RPMI7951 (cell line): ENCODE data around the gene KRTAP4-6. TPM values are rescaled to one million over a fixed set of nuclear protein-coding genes. Genes with fewer than 3 reads are reported as not detected.
A peak's percentile ranks its signal among the peaks of the same experiment; 100 is the strongest.
"Not testable (repeated sequence)": the region's sequence is repeated elsewhere in the genome, so short reads cannot be mapped to it uniquely, and the experiment has no call there.

Experiments used
- DNase-seq: peaks from one replicate; pipeline ENCODE4 v3.0.0-alpha.2; 2012; ENCODE audit warnings: low read depth
- total RNA-seq: library from RNA; depleted of rRNA; stranded (reverse); fragments of >200 nt; shearing (Covaris generic); gene quantifications from 2 replicates; pipeline ENCODE4 v1.2.3, GENCODE V29; 2014; rRNA removed

Gene KRTAP4-6
- total RNA-seq, 1 experiment from 2014 or later: not detected

- DNase-seq: peak; percentile 57
These were observed 32.3 kb downstream of the KRTAP4-6 start for GRCh38 chr17:41107941-41108450.

GRCh38 chr17:41105347-41105746 is 35.0 kb downstream of the KRTAP4-6 start, which contains the start of gene KRTAP4-9:
TSS of gene KRTAP4-9 (plus strand) at chr17:41105389. CDS start at chr17:41105389, 0 bp downstream.
- DNase-seq: not testable (repeated sequence)

GRCh38 chr17:41104386-41105038 is 35.8 kb downstream of the KRTAP4-6 start:
- peak; percentile 64 for DNase-seq

GRCh38 chr17:41103896-41104295 is 36.4 kb downstream of the KRTAP4-6 start:
- no peak for DNase-seq

GRCh38 chr17:41101586-41102259 is 38.6 kb downstream of the KRTAP4-6 start, which contains the start of gene KRTAP4-16:
TSS of gene KRTAP4-16 (minus strand) at chr17:41102209. CDS start at chr17:41102209, 0 bp downstream.
- no peak for DNase-seq

- DNase-seq: peak; percentile 89
These were observed 40.5 kb downstream of the KRTAP4-6 start for GRCh38 chr17:41099682-41100480.

- DNase-seq: peak; percentile 85
These were observed 41.9 kb downstream of the KRTAP4-6 start for GRCh38 chr17:41098481-41098880.

- no peak for DNase-seq
These were observed 42.3 kb downstream of the KRTAP4-6 start, which contains the start of gene KRTAP4-8 for GRCh38 chr17:41098042-41098441. TSS of gene KRTAP4-8 (minus strand) at chr17:41098142. CDS start at chr17:41098084, 58 bp downstream.

- no peak for DNase-seq
These were observed 44.3 kb downstream of the KRTAP4-6 start for GRCh38 chr17:41096055-41096454.

Other genes starting within 250 kb of the KRTAP4-6 start
- 0.20 TPM in 1 of 2 replicates, not detected in the other for gene KRT23, start 202.9 kb downstream of the KRTAP4-6 start, total RNA-seq
- gene KRT39, start 173.6 kb downstream of the KRTAP4-6 start, total RNA-seq: 0.24 TPM in 1 of 2 replicates, not detected in the other
- not detected in 2 replicates for gene KRT40, start 156.2 kb downstream of the KRTAP4-6 start, total RNA-seq
- not detected in 2 replicates for gene KRTAP3-3, start 146.4 kb downstream of the KRTAP4-6 start, total RNA-seq
- gene KRTAP3-2, start 140.6 kb downstream of the KRTAP4-6 start, total RNA-seq: not detected in 2 replicates
- gene KRTAP3-1, start 131.4 kb downstream of the KRTAP4-6 start, total RNA-seq: not detected in 2 replicates
- not detected in 2 replicates for gene KRTAP1-5, start 113.3 kb downstream of the KRTAP4-6 start, total RNA-seq
- gene KRTAP1-4, start 110.3 kb downstream of the KRTAP4-6 start, total RNA-seq: not detected in 2 replicates
- not detected in 2 replicates for gene KRTAP1-3, start 105.7 kb downstream of the KRTAP4-6 start, total RNA-seq
- not detected in 2 replicates for gene KRTAP1-1, start 99.1 kb downstream of the KRTAP4-6 start, total RNA-seq
- 0.48 TPM in 1 of 2 replicates, not detected in the other for gene KRTAP2-1, start 93.2 kb downstream of the KRTAP4-6 start, total RNA-seq
- gene KRTAP2-2, start 85.3 kb downstream of the KRTAP4-6 start, total RNA-seq: not detected in 2 replicates
- gene KRTAP2-3, start 80.4 kb downstream of the KRTAP4-6 start, total RNA-seq: not detected in 2 replicates
- gene KRTAP2-4, start 74.7 kb downstream of the KRTAP4-6 start, total RNA-seq: not detected in 2 replicates
- not detected in 2 replicates for gene KRTAP4-7, start 56.4 kb downstream of the KRTAP4-6 start, total RNA-seq
- gene KRTAP4-8, start 42.4 kb downstream of the KRTAP4-6 start, total RNA-seq: not detected in 2 replicates
- gene KRTAP4-16, start 38.3 kb downstream of the KRTAP4-6 start, total RNA-seq: not detected in 2 replicates
- gene KRTAP4-9, start 35.2 kb downstream of the KRTAP4-6 start, total RNA-seq: not detected in 2 replicates
- gene KRTAP4-11, start 22.2 kb downstream of the KRTAP4-6 start, total RNA-seq: not detected in 2 replicates
- not detected in 2 replicates for gene KRTAP4-12, start 16.4 kb downstream of the KRTAP4-6 start, total RNA-seq
- not detected in 2 replicates for gene KRTAP4-5, start 9.3 kb upstream of the KRTAP4-6 start, total RNA-seq
- not detected in 2 replicates for gene KRTAP4-4, start 20.2 kb upstream of the KRTAP4-6 start, total RNA-seq
- gene KRTAP4-3, start 27.7 kb upstream of the KRTAP4-6 start, total RNA-seq: not detected in 2 replicates
- gene KRTAP4-2, start 37.7 kb upstream of the KRTAP4-6 start, total RNA-seq: not detected in 2 replicates
- not detected in 2 replicates for gene KRTAP4-1, start 44.4 kb upstream of the KRTAP4-6 start, total RNA-seq
- not detected in 2 replicates for gene KRTAP9-1, start 49.3 kb upstream of the KRTAP4-6 start, total RNA-seq
- not detected in 2 replicates for gene KRTAP9-2, start 86.1 kb upstream of the KRTAP4-6 start, total RNA-seq
- gene KRTAP9-3, start 91.9 kb upstream of the KRTAP4-6 start, total RNA-seq: not detected in 2 replicates
- not detected in 2 replicates for gene KRTAP9-8, start 97.5 kb upstream of the KRTAP4-6 start, total RNA-seq
- gene KRTAP9-4, start 109.1 kb upstream of the KRTAP4-6 start, total RNA-seq: not detected in 2 replicates
- gene KRTAP9-9, start 114.8 kb upstream of the KRTAP4-6 start, total RNA-seq: not detected in 2 replicates
- not detected in 2 replicates for gene KRTAP9-6, start 124.8 kb upstream of the KRTAP4-6 start, total RNA-seq
- not detected in 2 replicates for gene KRTAP9-7, start 135.2 kb upstream of the KRTAP4-6 start, total RNA-seq
- not detected in 2 replicates for gene KRTAP29-1, start 162.3 kb upstream of the KRTAP4-6 start, total RNA-seq
- gene KRTAP16-1, start 168.8 kb upstream of the KRTAP4-6 start, total RNA-seq: not detected in 2 replicates
- gene KRTAP17-1, start 175.2 kb upstream of the KRTAP4-6 start, total RNA-seq: not detected in 2 replicates
- gene KRT33A, start 210.3 kb upstream of the KRTAP4-6 start, total RNA-seq: not detected in 2 replicates
- gene KRT33B, start 229.3 kb upstream of the KRTAP4-6 start, total RNA-seq: 0.24 TPM in 1 of 2 replicates, not detected in the other
- gene KRT34, start 241.8 kb upstream of the KRTAP4-6 start, total RNA-seq: not detected in 2 replicates